ENCODE results near the gene IL17RC.

GRCh38 chr3:9878700-9879099 lies 38.2 kb upstream of the IL17RC start:
- TF ChIP-seq CTCF (conservative IDR thresholded peaks at IDR 0.05; ENCODE audit: low read depth in 2 of 2) (no peak), JUNB (IDR thresholded peaks at IDR 0.05; ENCODE audit: unreplicated experiment) (no peak), EZH2 (IDR thresholded peaks at IDR 0.05; ENCODE audit: low read depth, unreplicated experiment) (no peak), POLR2AphosphoS5 (IDR thresholded peaks at IDR 0.05; ENCODE audit: low read depth) (no peak), EZH2phosphoT487 (IDR thresholded peaks at IDR 0.05; ENCODE audit: unreplicated experiment) (no peak), ZNF331 (CRISPR knock-in tag; IDR thresholded peaks at IDR 0.05; ENCODE audit: low read depth) (no peak), CREB1 (CRISPR knock-in tag; IDR thresholded peaks at IDR 0.05; ENCODE audit: low read depth) (no peak), REST (IDR thresholded peaks at IDR 0.05; ENCODE audit: unreplicated experiment) (no peak), NANOG (IDR thresholded peaks at IDR 0.05; ENCODE audit: borderline replicate concordance) (no peak), STAT1 (IDR thresholded peaks at IDR 0.05; ENCODE audit: unreplicated experiment) (no peak), ZNF114 (CRISPR knock-in tag; IDR thresholded peaks at IDR 0.05) (no peak)
- TF ChIP-seq, protein P1, sequence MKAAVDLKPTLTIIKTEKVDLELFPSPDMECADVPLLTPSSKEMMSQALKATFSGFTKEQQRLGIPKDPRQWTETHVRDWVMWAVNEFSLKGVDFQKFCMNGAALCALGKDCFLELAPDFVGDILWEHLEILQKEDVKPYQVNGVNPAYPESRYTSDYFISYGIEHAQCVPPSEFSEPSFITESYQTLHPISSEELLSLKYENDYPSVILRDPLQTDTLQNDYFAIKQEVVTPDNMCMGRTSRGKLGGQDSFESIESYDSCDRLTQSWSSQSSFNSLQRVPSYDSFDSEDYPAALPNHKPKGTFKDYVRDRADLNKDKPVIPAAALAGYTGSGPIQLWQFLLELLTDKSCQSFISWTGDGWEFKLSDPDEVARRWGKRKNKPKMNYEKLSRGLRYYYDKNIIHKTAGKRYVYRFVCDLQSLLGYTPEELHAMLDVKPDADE (IDR thresholded peaks at IDR 0.05), result no peak
- TF ChIP-seq, protein P2, sequence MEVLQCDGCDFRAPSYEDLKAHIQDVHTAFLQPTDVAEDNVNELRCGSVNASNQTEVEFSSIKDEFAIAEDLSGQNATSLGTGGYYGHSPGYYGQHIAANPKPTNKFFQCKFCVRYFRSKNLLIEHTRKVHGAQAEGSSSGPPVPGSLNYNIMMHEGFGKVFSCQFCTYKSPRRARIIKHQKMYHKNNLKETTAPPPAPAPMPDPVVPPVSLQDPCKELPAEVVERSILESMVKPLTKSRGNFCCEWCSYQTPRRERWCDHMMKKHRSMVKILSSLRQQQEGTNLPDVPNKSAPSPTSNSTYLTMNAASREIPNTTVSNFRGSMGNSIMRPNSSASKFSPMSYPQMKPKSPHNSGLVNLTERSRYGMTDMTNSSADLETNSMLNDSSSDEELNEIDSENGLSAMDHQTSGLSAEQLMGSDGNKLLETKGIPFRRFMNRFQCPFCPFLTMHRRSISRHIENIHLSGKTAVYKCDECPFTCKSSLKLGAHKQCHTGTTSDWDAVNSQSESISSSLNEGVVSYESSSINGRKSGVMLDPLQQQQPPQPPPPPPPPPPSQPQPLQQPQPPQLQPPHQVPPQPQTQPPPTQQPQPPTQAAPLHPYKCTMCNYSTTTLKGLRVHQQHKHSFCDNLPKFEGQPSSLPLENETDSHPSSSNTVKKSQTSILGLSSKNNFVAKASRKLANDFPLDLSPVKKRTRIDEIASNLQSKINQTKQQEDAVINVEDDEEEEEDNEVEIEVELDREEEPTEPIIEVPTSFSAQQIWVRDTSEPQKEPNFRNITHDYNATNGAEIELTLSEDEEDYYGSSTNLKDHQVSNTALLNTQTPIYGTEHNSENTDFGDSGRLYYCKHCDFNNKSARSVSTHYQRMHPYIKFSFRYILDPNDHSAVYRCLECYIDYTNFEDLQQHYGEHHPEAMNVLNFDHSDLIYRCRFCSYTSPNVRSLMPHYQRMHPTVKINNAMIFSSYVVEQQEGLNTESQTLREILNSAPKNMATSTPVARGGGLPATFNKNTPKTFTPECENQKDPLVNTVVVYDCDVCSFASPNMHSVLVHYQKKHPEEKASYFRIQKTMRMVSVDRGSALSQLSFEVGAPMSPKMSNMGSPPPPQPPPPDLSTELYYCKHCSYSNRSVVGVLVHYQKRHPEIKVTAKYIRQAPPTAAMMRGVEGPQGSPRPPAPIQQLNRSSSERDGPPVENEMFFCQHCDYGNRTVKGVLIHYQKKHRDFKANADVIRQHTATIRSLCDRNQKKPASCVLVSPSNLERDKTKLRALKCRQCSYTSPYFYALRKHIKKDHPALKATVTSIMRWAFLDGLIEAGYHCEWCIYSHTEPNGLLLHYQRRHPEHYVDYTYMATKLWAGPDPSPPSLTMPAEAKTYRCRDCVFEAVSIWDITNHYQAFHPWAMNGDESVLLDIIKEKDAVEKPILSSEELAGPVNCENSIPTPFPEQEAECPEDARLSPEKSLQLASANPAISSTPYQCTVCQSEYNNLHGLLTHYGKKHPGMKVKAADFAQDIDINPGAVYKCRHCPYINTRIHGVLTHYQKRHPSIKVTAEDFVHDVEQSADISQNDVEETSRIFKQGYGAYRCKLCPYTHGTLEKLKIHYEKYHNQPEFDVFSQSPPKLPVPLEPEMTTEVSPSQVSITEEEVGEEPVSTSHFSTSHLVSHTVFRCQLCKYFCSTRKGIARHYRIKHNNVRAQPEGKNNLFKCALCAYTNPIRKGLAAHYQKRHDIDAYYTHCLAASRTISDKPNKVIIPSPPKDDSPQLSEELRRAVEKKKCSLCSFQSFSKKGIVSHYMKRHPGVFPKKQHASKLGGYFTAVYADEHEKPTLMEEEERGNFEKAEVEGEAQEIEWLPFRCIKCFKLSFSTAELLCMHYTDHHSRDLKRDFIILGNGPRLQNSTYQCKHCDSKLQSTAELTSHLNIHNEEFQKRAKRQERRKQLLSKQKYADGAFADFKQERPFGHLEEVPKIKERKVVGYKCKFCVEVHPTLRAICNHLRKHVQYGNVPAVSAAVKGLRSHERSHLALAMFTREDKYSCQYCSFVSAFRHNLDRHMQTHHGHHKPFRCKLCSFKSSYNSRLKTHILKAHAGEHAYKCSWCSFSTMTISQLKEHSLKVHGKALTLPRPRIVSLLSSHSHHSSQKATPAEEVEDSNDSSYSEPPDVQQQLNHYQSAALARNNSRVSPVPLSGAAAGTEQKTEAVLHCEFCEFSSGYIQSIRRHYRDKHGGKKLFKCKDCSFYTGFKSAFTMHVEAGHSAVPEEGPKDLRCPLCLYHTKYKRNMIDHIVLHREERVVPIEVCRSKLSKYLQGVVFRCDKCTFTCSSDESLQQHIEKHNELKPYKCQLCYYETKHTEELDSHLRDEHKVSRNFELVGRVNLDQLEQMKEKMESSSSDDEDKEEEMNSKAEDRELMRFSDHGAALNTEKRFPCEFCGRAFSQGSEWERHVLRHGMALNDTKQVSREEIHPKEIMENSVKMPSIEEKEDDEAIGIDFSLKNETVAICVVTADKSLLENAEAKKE (CRISPR knock-in tag; IDR thresholded peaks at IDR 0.05), result no peak
